Choroid plexus epithelial cell (primary cell): ENCODE measurements around the gene LAMTOR2.
A peak's percentile ranks its signal among the peaks of the same experiment; 100 is the strongest.
"Not testable (repeated sequence)": the region's sequence is repeated elsewhere in the genome, so short reads cannot be mapped to it uniquely, and the experiment has no call there.

Source experiments
- DNase-seq: peaks from one replicate; pipeline ENCODE4 v3.0.0-alpha.2; 2010; ENCODE audit warnings: low read depth
- H3K4me3 ChIP-seq: 2 replicates; pipeline ENCODE4 v1.5.1; 2011; ENCODE audit warnings: low read depth, mild to moderate bottlenecking, control low read depth, low read length, moderate library complexity
- TF ChIP-seq, protein P1 (sequence below): conservative IDR thresholded peaks from 2 replicates; pipeline ENCODE4 v1.5.1; 2011; ENCODE audit warnings: low read depth, mild to moderate bottlenecking, control low read depth, inconsistent platforms, low read length, moderate library complexity

LAMTOR2 gene

GRCh38 chr1:156033011-156033410 is 21.6 kb upstream of the LAMTOR2 start:
- DNase-seq: peak; percentile 88
- TF ChIP-seq, protein P1, sequence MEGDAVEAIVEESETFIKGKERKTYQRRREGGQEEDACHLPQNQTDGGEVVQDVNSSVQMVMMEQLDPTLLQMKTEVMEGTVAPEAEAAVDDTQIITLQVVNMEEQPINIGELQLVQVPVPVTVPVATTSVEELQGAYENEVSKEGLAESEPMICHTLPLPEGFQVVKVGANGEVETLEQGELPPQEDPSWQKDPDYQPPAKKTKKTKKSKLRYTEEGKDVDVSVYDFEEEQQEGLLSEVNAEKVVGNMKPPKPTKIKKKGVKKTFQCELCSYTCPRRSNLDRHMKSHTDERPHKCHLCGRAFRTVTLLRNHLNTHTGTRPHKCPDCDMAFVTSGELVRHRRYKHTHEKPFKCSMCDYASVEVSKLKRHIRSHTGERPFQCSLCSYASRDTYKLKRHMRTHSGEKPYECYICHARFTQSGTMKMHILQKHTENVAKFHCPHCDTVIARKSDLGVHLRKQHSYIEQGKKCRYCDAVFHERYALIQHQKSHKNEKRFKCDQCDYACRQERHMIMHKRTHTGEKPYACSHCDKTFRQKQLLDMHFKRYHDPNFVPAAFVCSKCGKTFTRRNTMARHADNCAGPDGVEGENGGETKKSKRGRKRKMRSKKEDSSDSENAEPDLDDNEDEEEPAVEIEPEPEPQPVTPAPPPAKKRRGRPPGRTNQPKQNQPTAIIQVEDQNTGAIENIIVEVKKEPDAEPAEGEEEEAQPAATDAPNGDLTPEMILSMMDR: no peak
- no peak overlapping the region for H3K4me3 ChIP-seq

DNA sequence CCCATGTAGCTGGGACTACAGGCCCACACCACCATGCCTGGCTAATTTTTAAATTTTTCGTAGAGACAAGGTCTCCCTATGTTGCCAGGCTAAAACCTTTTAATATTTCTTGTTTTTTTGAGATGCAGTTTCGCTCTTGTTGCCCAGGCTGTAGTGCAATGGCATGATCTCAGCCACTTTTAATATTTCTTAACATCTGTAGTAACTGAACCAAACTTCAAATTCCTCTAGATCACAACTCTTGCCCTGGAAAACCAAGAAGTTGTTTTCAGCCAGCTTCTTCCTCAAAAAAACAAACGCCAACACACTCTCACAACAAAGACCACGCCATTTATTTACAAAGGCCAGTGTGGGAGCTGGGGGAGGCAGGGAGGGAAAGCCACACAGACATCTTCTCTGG is 19.6 kb upstream of the LAMTOR2 start:
- not testable (repeated sequence) for H3K4me3 ChIP-seq, DNase-seq

DNA sequence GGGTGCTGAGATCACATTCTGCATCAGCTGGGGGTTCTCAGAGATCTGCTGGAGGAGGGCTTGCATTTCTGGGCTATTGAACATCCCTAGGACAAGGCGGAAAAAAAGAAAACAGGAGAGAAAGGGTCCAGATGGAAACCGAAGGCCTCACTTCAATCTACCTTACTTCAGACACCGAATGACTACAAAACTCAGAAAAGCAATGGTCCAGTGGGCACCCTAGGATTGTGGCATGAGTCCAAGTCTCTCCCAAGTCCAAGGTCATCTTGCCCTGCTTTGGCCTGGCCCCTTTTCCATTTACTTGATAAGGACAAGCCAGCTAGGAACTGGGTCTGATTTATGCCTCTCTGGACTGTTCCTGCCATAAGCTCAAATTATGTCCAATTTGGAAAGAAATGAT is 11.8 kb upstream of the LAMTOR2 start:
- DNase-seq: no peak
- TF ChIP-seq, protein P1: no peak
- H3K4me3 ChIP-seq: no peak overlapping the region

GRCh38 chr1:156045076-156045475 is 9.5 kb upstream of the LAMTOR2 start:
- no peak for DNase-seq
- TF ChIP-seq, protein P1: no peak
- H3K4me3 ChIP-seq: no peak overlapping the region

DNA sequence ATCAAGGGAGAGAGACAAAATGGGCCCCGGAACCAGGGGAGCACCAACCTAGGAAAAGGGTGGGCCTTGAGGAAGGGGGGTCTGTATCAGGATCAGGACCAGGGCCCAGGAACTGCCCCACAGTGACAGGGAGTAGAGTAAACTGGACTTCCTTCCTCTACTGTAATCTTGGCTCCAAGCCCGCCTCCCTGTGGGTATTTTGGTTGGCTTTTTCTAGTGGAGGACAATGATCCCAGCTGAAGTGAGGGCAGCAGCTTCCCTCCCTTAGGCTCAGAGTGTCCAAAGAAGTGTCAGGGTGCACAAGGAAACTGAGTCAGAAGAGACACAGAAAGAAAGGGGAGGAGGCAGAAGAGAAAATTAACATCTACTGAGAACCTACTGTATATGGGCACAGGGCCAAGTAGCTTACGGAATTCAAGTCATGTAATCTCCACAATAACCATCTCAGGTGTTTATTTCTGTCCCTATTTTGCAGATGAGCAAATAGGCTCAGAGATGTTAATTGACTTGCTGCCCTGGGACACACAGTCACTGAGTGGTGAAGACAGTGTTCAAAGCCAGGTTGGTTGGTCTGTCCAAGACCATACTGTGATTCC is 5.8 kb upstream of the LAMTOR2 start:
- H3K4me3 ChIP-seq: no peak overlapping the region
- TF ChIP-seq, protein P1: no peak
- no peak for DNase-seq

DNA sequence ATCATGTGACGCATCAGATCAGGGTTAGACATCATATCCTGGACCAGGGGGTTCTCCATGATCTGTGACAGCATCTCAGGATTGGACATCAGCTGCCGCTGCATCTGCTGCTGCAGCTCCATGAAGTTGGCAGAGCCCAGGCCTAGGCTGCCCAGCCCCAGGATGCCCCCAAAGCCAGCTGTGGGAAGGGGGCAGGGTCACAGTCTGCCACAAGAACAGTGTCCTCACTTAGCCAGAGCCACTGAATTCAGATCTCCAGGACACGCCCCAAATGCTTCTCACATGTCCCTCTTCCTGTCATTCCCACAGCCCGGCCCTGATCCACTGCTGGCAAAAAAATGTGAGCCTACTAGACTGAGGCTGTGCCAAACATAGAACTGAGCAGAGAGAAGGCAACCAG is 4.2 kb upstream of the LAMTOR2 start:
- DNase-seq: no peak
- TF ChIP-seq, protein P1: no peak
- no peak overlapping the region for H3K4me3 ChIP-seq

DNA sequence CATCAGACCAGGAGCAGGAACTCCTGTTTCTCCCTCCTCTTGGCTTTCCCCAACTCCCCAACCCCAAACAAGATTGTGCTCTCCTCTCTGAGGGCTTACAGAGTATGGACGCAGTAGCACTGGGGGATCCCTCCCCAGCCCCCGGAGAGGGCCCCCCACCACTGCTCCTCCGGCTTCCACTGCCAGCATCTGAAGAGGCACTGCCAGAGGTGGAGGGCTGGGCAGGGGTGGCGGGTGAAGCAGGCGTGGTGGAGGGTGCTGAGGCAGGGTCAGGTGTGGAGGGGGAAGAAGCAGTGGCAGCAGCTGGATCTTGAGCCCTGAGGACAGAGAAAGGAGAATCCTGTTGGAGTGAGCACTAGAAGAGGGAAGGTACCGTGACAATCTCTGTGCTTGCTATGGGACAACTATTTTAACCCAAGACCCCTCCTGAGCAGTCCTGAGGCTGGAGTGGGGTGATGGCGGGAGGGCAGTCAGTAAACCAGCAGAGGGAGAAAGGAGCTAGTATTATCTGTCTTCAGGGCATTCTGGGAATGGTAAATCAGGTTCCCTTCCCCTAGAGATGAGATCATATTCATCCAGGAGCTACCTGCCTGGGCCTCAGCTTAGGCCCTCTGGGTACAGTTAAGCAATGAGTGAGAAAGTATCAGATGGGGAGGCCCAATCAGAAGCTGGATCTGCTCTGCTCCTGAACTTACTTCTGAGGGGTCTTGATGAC is 3.4 kb upstream of the LAMTOR2 start:
- TF ChIP-seq, protein P1: no peak
- no peak overlapping the region for H3K4me3 ChIP-seq
- no peak for DNase-seq
